HG02798 (cell line): Measurements from ENCODE around the gene ANKRD18A.

Experiments used
- ATAC-seq: cut with Tn5 transposase; IDR thresholded peaks from one replicate; pipeline ENCODE4 v1.9.1; 2021; ENCODE audit warnings: mild to moderate bottlenecking; ENCODE audit not compliant: unreplicated experiment, poor library complexity

ANKRD18A gene

GRCh38 chr9:38620483-38621433 lies at the start of gene ANKRD18A:
TSS of gene ANKRD18A (minus strand) at chr9:38620596. CDS start at chr9:38620285, 311 bp downstream.
- ATAC-seq: peak; percentile 74

- ATAC-seq: no peak
Measured at GRCh38 chr9:38668791-38669466, 48.5 kb upstream of the ANKRD18A start.

GRCh38 chr9:38662763-38663593 lies 42.6 kb upstream of the ANKRD18A start:
- no peak for ATAC-seq

GRCh38 chr9:38659538-38659937 lies 39.1 kb upstream of the ANKRD18A start:
- no peak for ATAC-seq

GRCh38 chr9:38656896-38657295 lies 36.5 kb upstream of the ANKRD18A start:
- no peak for ATAC-seq

GRCh38 chr9:38652486-38652885 lies 32.1 kb upstream of the ANKRD18A start:
- no peak for ATAC-seq

- no peak for ATAC-seq
Measured at GRCh38 chr9:38652044-38652443, 31.6 kb upstream of the ANKRD18A start.

- peak; percentile 41 for ATAC-seq
Measured at GRCh38 chr9:38651400-38652042, 31.1 kb upstream of the ANKRD18A start.

GRCh38 chr9:38650564-38650963 lies 30.2 kb upstream of the ANKRD18A start:
- no peak for ATAC-seq

GRCh38 chr9:38649731-38650363 lies 29.5 kb upstream of the ANKRD18A start:
- no peak for ATAC-seq

GRCh38 chr9:38644601-38645000 lies 24.2 kb upstream of the ANKRD18A start:
- ATAC-seq: no peak

- ATAC-seq: no peak
Measured at GRCh38 chr9:38643815-38644173, 23.4 kb upstream of the ANKRD18A start.

GRCh38 chr9:38642951-38643814 lies 22.8 kb upstream of the ANKRD18A start:
- no peak for ATAC-seq

- ATAC-seq: no peak
Measured at GRCh38 chr9:38641985-38642864, 21.8 kb upstream of the ANKRD18A start.

- ATAC-seq: no peak
Measured at GRCh38 chr9:38641142-38641541, 20.7 kb upstream of the ANKRD18A start.

- ATAC-seq: no peak
Measured at GRCh38 chr9:38639577-38639940, 19.2 kb upstream of the ANKRD18A start.

- no peak for ATAC-seq
Measured at GRCh38 chr9:38638881-38639576, 18.6 kb upstream of the ANKRD18A start.
